Measurements from ENCODE around the gene SPTBN5. TPM values are rescaled to one million over a fixed set of nuclear protein-coding genes. Genes with fewer than 3 reads are reported as not detected.

The SPTBN5 gene
- total RNA-seq, 2 experiments from 2014 or later, result 0.03 to 0.17 TPM

- Histone ChIP-seq H4K20me1 (ENCODE audit: insufficient read depth, low read length) (no peaks in the 10 kb centered on the region), H3K36me3 (ENCODE audit: insufficient read depth, low read length) (no peaks in the 10 kb centered on the region), H3K4me3 (ENCODE audit: low read depth, low read length, poor library complexity, severe bottlenecking) (no peak overlapping the region), H3K4me2 (ENCODE audit: low read length) (no peak overlapping the region), H2AFZ (ENCODE audit: low read length) (no peak overlapping the region), H3K4me1 (ENCODE audit: insufficient read depth, low read length, poor library complexity, severe bottlenecking) (peaks cover 9% of the 10 kb centered on the region), H3K9me3 (ENCODE audit: low read length) (no peaks in the 10 kb centered on the region), H3K9me2 (ENCODE audit: insufficient read depth, low read length) (no peaks in the 10 kb centered on the region), H3K27ac (ENCODE audit: low read depth, low read length, poor library complexity, severe bottlenecking) (no peak overlapping the region), H3K79me2 (ENCODE audit: insufficient read depth, low read depth, low read length) (no peaks in the 10 kb centered on the region)
- CTCF ChIA-PET (ENCODE audit: unreplicated experiment), result no interaction called here
- DNase-seq (ENCODE audit: low spot score), result no peak
- intact Hi-C loops (cut with micrococcal nuclease; ENCODE audit: unreplicated experiment), result no loop called here
- POLR2A ChIA-PET, result no interaction called here
- TF ChIP-seq CTCF (conservative IDR thresholded peaks at IDR 0.05; ENCODE audit: low read length) (no peak), EZH2phosphoT487 (IDR thresholded peaks at IDR 0.05; ENCODE audit: borderline replicate concordance, low read depth, low read length) (no peak)
- no TSS peak for BruUV-seq (replicated peaks)
These were observed 37.1 kb downstream of the SPTBN5 start for GRCh38 chr15:41856716-41857115.

- H3K9me3 ChIP-seq (ENCODE audit: low read length), result no peaks in the 10 kb centered on the region
- no peaks in the 10 kb centered on the region for H3K79me2 ChIP-seq (ENCODE audit: insufficient read depth, low read depth, low read length)
- H3K4me1 ChIP-seq (ENCODE audit: insufficient read depth, low read length, poor library complexity, severe bottlenecking), result peaks cover 9% of the 10 kb centered on the region
- no peak overlapping the region for H3K27ac ChIP-seq (ENCODE audit: low read depth, low read length, poor library complexity, severe bottlenecking)
- H3K36me3 ChIP-seq (ENCODE audit: insufficient read depth, low read length), result no peaks in the 10 kb centered on the region
- no peak for DNase-seq (ENCODE audit: low spot score)
- TF ChIP-seq EZH2phosphoT487 (IDR thresholded peaks at IDR 0.05; ENCODE audit: borderline replicate concordance, low read depth, low read length) (no peak), CTCF (conservative IDR thresholded peaks at IDR 0.05; ENCODE audit: low read length) (no peak)
- CTCF ChIA-PET (ENCODE audit: unreplicated experiment), result no interaction called here
- no peaks in the 10 kb centered on the region for H4K20me1 ChIP-seq (ENCODE audit: insufficient read depth, low read length)
- H3K9me2 ChIP-seq (ENCODE audit: insufficient read depth, low read length), result no peaks in the 10 kb centered on the region
- H3K4me3 ChIP-seq (ENCODE audit: low read depth, low read length, poor library complexity, severe bottlenecking), result no peak overlapping the region
- POLR2A ChIA-PET, result no interaction called here
- intact Hi-C loops (cut with micrococcal nuclease; ENCODE audit: unreplicated experiment), result no loop called here
- no TSS peak for BruUV-seq (replicated peaks)
- no peak overlapping the region for H2AFZ ChIP-seq (ENCODE audit: low read length)
- H3K4me2 ChIP-seq (ENCODE audit: low read length), result no peak overlapping the region
These were observed 37.6 kb downstream of the SPTBN5 start for GRCh38 chr15:41856262-41856661.

- Histone ChIP-seq H3K4me2 (ENCODE audit: low read length) (no peak overlapping the region), H3K27ac (ENCODE audit: low read depth, low read length, poor library complexity, severe bottlenecking) (no peak overlapping the region), H3K4me1 (ENCODE audit: insufficient read depth, low read length, poor library complexity, severe bottlenecking) (peaks cover 8% of the 10 kb centered on the region), H2AFZ (ENCODE audit: low read length) (no peak overlapping the region), H3K9me3 (ENCODE audit: low read length) (no peaks in the 10 kb centered on the region), H3K79me2 (ENCODE audit: insufficient read depth, low read depth, low read length) (no peaks in the 10 kb centered on the region), H4K20me1 (ENCODE audit: insufficient read depth, low read length) (no peaks in the 10 kb centered on the region), H3K4me3 (ENCODE audit: low read depth, low read length, poor library complexity, severe bottlenecking) (no peak overlapping the region), H3K36me3 (ENCODE audit: insufficient read depth, low read length) (no peaks in the 10 kb centered on the region), H3K9me2 (ENCODE audit: insufficient read depth, low read length) (no peaks in the 10 kb centered on the region)
- CTCF ChIA-PET (ENCODE audit: unreplicated experiment), result no interaction called here
- BruUV-seq (replicated peaks), result no TSS peak
- TF ChIP-seq CTCF (conservative IDR thresholded peaks at IDR 0.05; ENCODE audit: low read length) (no peak), EZH2phosphoT487 (IDR thresholded peaks at IDR 0.05; ENCODE audit: borderline replicate concordance, low read depth, low read length) (no peak)
- POLR2A ChIA-PET, result no interaction called here
- DNase-seq (ENCODE audit: low spot score), result no peak
- intact Hi-C loops (cut with micrococcal nuclease; ENCODE audit: unreplicated experiment), result no loop called here
These were observed 38.4 kb downstream of the SPTBN5 start for GRCh38 chr15:41855261-41855961.
